GM12878 (cell line): Measurements from ENCODE around the gene PAX2. TPM values are rescaled to one million over a fixed set of nuclear protein-coding genes. Genes with fewer than 3 reads are reported as not detected.

ENCODE experiments used
- ATAC-seq: fragments of 200-7000 bp; cut with Tn5 transposase; 3 replicates; pipeline ENCODE4 v1.9.1; 2020; ENCODE audit warnings: mild to moderate bottlenecking, moderate library complexity
- BruUV-seq: library from RNA; stranded (reverse); fragments of 400-500 nt; replicated peaks from 2 replicates; lab custom pipeline; 2021; lab: Mats Ljungman, UMichigan
- CTCF ChIA-PET: fragments of 300-600 bp; sonication (Branson Sonifier 250); formaldehyde crosslinking; extraction: SDS; loops from one replicate; lab custom pipeline; 2021; ENCODE audit warnings: inconsistent platforms; lab: Yijun Ruan, JAX
- POLR2A ChIA-PET: fragments of 350-600 bp; formaldehyde crosslinking; extraction: SDS; loops from one replicate; lab custom pipeline; 2021; ENCODE audit warnings: inconsistent platforms; lab: Charles Lee
- RAD21 ChIA-PET: fragments of 300-600 bp; sonication (Branson Sonifier 250); formaldehyde crosslinking; loops from one replicate; lab custom pipeline; 2023; ENCODE audit warnings: antibody characterized with exemption; ENCODE audit not compliant: unreplicated experiment; lab: Charles Lee
- SMC1A ChIA-PET: fragments of 300-600 bp; sonication (Branson Sonifier 250); formaldehyde crosslinking; loops from one replicate; lab custom pipeline; 2023; ENCODE audit not compliant: unreplicated experiment, uncharacterized antibody; lab: Charles Lee
- DNase-seq: peaks from one replicate; pipeline ENCODE4 v3.0.0-alpha.2; 2011; ENCODE audit warnings: low read depth, low spot score
- FAIRE-seq: peaks from 3 replicates; lab custom pipeline; 2011; peaks lifted over from hg19 to GRCh38; lab: Jason Lieb, UNC
- H2AFZ ChIP-seq: 2 replicates; pipeline ENCODE4 v1.6.0; 2011; ENCODE audit warnings: low read depth, low read length, control low read depth; ENCODE audit not compliant: control insufficient read depth
- H3K27ac ChIP-seq: 2 replicates; pipeline ENCODE4 v1.5.1; 2011; ENCODE audit warnings: control low read depth; ENCODE audit not compliant: control insufficient read depth, insufficient read depth
- H3K27me3 ChIP-seq, 2 experiments: replicated peaks in 1 of 2; 2 replicates each; pipeline versions ENCODE4 v1.6.0 to v1.6.1; 2011; ENCODE audit warnings: low read length in 1 of 2; ENCODE audit not compliant: control insufficient read depth in 2 of 2, insufficient read depth in 2 of 2
- H3K36me3 ChIP-seq, 2 experiments: 2 replicates each; pipeline ENCODE4 v1.5.1; 2011; ENCODE audit warnings: low read length in 1 of 2; ENCODE audit not compliant: control insufficient read depth in 2 of 2, insufficient read depth in 2 of 2
- H3K4me1 ChIP-seq: 2 replicates; pipeline ENCODE4 v1.6.1; 2011; ENCODE audit warnings: mild to moderate bottlenecking, low read length, moderate library complexity, mixed read lengths; ENCODE audit not compliant: control insufficient read depth, insufficient read depth
- H3K4me2 ChIP-seq: 2 replicates; pipeline ENCODE4 v1.6.0; 2011; ENCODE audit warnings: control low read depth; ENCODE audit not compliant: control insufficient read depth, insufficient read depth
- H3K4me3 ChIP-seq: fragments of 200-600 bp; sonication (generic); 2 replicates; pipeline ENCODE4 v1.5.1; 2016
- H3K79me2 ChIP-seq: 2 replicates; pipeline ENCODE4 v1.6.0; 2011; ENCODE audit warnings: low read length; ENCODE audit not compliant: control insufficient read depth, insufficient read depth
- H3K9ac ChIP-seq: 2 replicates; pipeline ENCODE4 v1.8.0; 2011; ENCODE audit warnings: low read length, control low read depth, mixed read lengths; ENCODE audit not compliant: control insufficient read depth, insufficient read depth
- H3K9me3 ChIP-seq: replicated peaks from 3 replicates; pipeline ENCODE4 v1.5.1; 2011; ENCODE audit warnings: mild to moderate bottlenecking, low read length; ENCODE audit not compliant: control insufficient read depth, insufficient read depth
- H4K20me1 ChIP-seq: 2 replicates; pipeline ENCODE4 v1.6.0; 2011; ENCODE audit not compliant: control insufficient read depth, insufficient read depth
- BHLHE40 ChIP-seq, 2 experiments: fragments of 450-650 bp in 1 of 2; IDR thresholded peaks; 2 replicates each; pipeline ENCODE4 v1.6.1; 2011 to 2017; ENCODE audit warnings: low read depth in 2 of 2, borderline replicate concordance in 1 of 2, improper control_type of control experiment in 1 of 2, low read length in 1 of 2, mild to moderate bottlenecking in 1 of 2
- CHD4 ChIP-seq: fragments of 200-600 bp; sonication (generic); IDR thresholded peaks from 2 replicates; pipeline ENCODE4 v1.6.1; 2016; ENCODE audit warnings: mild to moderate bottlenecking
- EZH2 ChIP-seq: IDR thresholded peaks from 2 replicates; pipeline ENCODE4 v1.6.1; 2012; ENCODE audit warnings: low read depth, mild to moderate bottlenecking, control low read depth, inconsistent platforms, low read length, borderline replicate concordance; ENCODE audit not compliant: control insufficient read depth
- KAT2A ChIP-seq: conservative IDR thresholded peaks from 2 replicates; pipeline ENCODE4 v1.6.1; 2011; ENCODE audit warnings: low read depth, low read length; ENCODE audit not compliant: control insufficient read depth
- LARP7 ChIP-seq: fragments of 450-650 bp; IDR thresholded peaks from 2 replicates; pipeline ENCODE4 v1.6.1; 2017; ENCODE audit warnings: mild to moderate bottlenecking
- MEF2A ChIP-seq: IDR thresholded peaks from 2 replicates; pipeline ENCODE4 v1.6.1; 2011; ENCODE audit warnings: low read depth, mild to moderate bottlenecking, low read length, moderate library complexity; ENCODE audit not compliant: insufficient read depth
- NBN ChIP-seq: fragments of 450-650 bp; IDR thresholded peaks from 2 replicates; pipeline ENCODE4 v1.6.1; 2016
- NR2F1 ChIP-seq: fragments of 450-650 bp; conservative IDR thresholded peaks from 2 replicates; pipeline ENCODE4 v1.6.1; 2017; ENCODE audit warnings: mild to moderate bottlenecking
- SRF ChIP-seq, 2 experiments: IDR thresholded peaks; 2 replicates each; pipeline ENCODE4 v1.6.1; 2011; ENCODE audit warnings: low read depth in 2 of 2, low read length in 2 of 2, mild to moderate bottlenecking in 1 of 2, moderate library complexity in 1 of 2
- TARDBP ChIP-seq: IDR thresholded peaks from 2 replicates; pipeline ENCODE4 v1.6.1; 2016; ENCODE audit warnings: borderline replicate concordance
- ZBED1 ChIP-seq: IDR thresholded peaks from 2 replicates; pipeline ENCODE4 v1.6.1; 2016; ENCODE audit warnings: borderline replicate concordance
- ZNF274 ChIP-seq: IDR thresholded peaks from one replicate; pipeline ENCODE4 v1.8.0; 2011; ENCODE audit not compliant: insufficient read length, insufficient read depth
- WGBS: methylation state at CpG from one replicate; pipeline ENCODE4 v1.1.6; 2016; ENCODE audit warnings: low lambda C conversion rate; ENCODE audit not compliant: insufficient replicate concordance, insufficient coverage; ENCODE audit errors: missing lambda C conversion rate; 5-methylcytosine and 5-hydroxymethylcytosine counted together
- in situ Hi-C: fragments of 300-500 bp; cut with MboI; formaldehyde crosslinking; loops from 9 replicates; pipeline ENCODE4 v1.14.3; 2018; ENCODE audit warnings: mixed read lengths
- intact Hi-C: fragments of 100-400 bp; cut with micrococcal nuclease; formaldehyde crosslinking; loops from one replicate; pipeline ENCODE4 v1.14.2; 2022; ENCODE audit not compliant: unreplicated experiment
- polyA plus RNA-seq, 11 experiments: library from polyadenylated mRNA; depleted of rRNA in 4 of 11; unstranded in 6 of 11; stranded (reverse) in 5 of 11; fragments of >200 nt; fragmentation: Nextera tagmentation in 4 of 11; fragmentation: Illumina TruSeq in 1 of 11; extraction: Ambion mirVana in 4 of 11; extraction: Trizol in 1 of 11; gene quantifications; 1 replicate in 1 of 11; 2 replicates in 10 of 11; pipeline versions ENCODE4 v1.2.1 to v1.2.3, GENCODE V29; 2011 to 2016; ENCODE audit warnings: inconsistent platforms in 2 of 11, missing spikeins in 2 of 11, low read depth in 1 of 11
- total RNA-seq, 4 experiments: library from RNA; depleted of rRNA in 3 of 4; stranded (reverse); fragments of >200 nt in 3 of 4; fragmentation: Illumina TruSeq in 1 of 4; extraction: Trizol in 1 of 4; gene quantifications; 2 replicates each; pipeline versions ENCODE4 v1.2.1 to v1.2.3, GENCODE V29; 2013 to 2021
- TF ChIP-seq, protein P1 (sequence below): IDR thresholded peaks from 2 replicates; pipeline ENCODE4 v1.6.1; 2011; ENCODE audit warnings: borderline replicate concordance, low read depth, mild to moderate bottlenecking, moderate library complexity, mixed read lengths, low read length; ENCODE audit not compliant: insufficient read depth; ENCODE audit errors: extremely low read length
- TF ChIP-seq, protein P2 (sequence below): fragments of 450-650 bp; IDR thresholded peaks from 2 replicates; pipeline ENCODE4 v1.6.1; 2017; ENCODE audit warnings: mild to moderate bottlenecking, moderate library complexity
- TF ChIP-seq, protein P3 (sequence below): IDR thresholded peaks from 2 replicates; pipeline ENCODE4 v1.6.1; 2012; ENCODE audit warnings: low read depth, low read length, improper control_type of control experiment
- TF ChIP-seq, protein P4 (sequence below): fragments of 450-650 bp; formaldehyde crosslinking; IDR thresholded peaks from 2 replicates; pipeline ENCODE4 v1.4.0; 2020; ENCODE audit warnings: mild to moderate bottlenecking, moderate library complexity

PAX2 gene
- total and polyA plus RNA-seq, 10 of the 15 experiments (the other 5 are each of a cell fraction or from before 2014, with no cell fraction given), result not detected

DNA sequence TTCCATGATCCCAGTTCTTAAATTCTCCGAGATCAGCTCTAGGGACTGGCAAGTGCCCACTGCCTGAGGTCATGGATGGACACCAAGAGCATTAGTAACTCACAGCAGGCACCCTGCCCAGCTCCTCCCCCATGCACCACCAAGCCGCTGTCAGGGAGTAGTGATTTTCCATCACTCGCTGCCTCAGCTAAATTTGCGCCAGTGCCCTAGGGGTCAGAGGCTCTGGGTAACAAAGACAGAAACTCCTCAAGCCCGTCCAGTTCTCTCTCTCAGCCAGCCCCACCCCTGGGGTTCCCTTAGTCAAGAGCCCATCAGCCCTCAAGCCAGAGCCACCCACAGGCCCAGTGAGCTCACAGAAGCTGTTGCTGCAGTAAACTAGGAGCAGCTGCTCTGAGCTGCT is 30.0 kb downstream of the PAX2 start:
- Histone ChIP-seq H3K9me3 (no peaks in the 10 kb centered on the region), H3K9ac (no peak overlapping the region), H3K27me3 (peaks cover 3 to 8% of the 10 kb centered on the region in 2 experiments), H3K79me2 (no peaks in the 10 kb centered on the region), H2AFZ (no peak overlapping the region), H3K4me3 (no peak overlapping the region), H3K27ac (no peak overlapping the region), H3K4me1 (no peaks in the 10 kb centered on the region), H4K20me1 (no peaks in the 10 kb centered on the region), H3K36me3 (no peaks in the 10 kb centered on the region), H3K4me2 (no peak overlapping the region)
- no TSS peak for BruUV-seq
- no peak for DNase-seq
- in situ Hi-C loops (no loop called here), intact Hi-C loops (no loop called here)
- CTCF ChIA-PET, result no interaction called here
- ATAC-seq, result no peak
- POLR2A ChIA-PET, result no interaction called here
- no peak for FAIRE-seq
- 51% methylated on average over 5 of the region's 5 CpGs for WGBS
- RAD21 ChIA-PET, result no interaction called here
- SMC1A ChIA-PET, result no interaction called here
- TF ChIP-seq ZNF274 (no peak), TARDBP (no peak), MEF2A (no peak), ZBED1 (no peak), LARP7 (no peak), EZH2 (no peak), BHLHE40 (IDR thresholded peaks at IDR 0.05; ENCODE audit: borderline replicate concordance in 1 of 2, low read depth in 2 of 2, low read length in 1 of 2) (no peak), NBN (no peak), SRF (IDR thresholded peaks at IDR 0.05; ENCODE audit: low read depth in 2 of 2, low read length in 2 of 2) (no peak), CHD4 (no peak), NR2F1 (no peak), KAT2A (no peak)
- TF ChIP-seq, protein P1, sequence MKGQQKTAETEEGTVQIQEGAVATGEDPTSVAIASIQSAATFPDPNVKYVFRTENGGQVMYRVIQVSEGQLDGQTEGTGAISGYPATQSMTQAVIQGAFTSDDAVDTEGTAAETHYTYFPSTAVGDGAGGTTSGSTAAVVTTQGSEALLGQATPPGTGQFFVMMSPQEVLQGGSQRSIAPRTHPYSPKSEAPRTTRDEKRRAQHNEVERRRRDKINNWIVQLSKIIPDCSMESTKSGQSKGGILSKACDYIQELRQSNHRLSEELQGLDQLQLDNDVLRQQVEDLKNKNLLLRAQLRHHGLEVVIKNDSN, result no peak
- TF ChIP-seq, protein P2, sequence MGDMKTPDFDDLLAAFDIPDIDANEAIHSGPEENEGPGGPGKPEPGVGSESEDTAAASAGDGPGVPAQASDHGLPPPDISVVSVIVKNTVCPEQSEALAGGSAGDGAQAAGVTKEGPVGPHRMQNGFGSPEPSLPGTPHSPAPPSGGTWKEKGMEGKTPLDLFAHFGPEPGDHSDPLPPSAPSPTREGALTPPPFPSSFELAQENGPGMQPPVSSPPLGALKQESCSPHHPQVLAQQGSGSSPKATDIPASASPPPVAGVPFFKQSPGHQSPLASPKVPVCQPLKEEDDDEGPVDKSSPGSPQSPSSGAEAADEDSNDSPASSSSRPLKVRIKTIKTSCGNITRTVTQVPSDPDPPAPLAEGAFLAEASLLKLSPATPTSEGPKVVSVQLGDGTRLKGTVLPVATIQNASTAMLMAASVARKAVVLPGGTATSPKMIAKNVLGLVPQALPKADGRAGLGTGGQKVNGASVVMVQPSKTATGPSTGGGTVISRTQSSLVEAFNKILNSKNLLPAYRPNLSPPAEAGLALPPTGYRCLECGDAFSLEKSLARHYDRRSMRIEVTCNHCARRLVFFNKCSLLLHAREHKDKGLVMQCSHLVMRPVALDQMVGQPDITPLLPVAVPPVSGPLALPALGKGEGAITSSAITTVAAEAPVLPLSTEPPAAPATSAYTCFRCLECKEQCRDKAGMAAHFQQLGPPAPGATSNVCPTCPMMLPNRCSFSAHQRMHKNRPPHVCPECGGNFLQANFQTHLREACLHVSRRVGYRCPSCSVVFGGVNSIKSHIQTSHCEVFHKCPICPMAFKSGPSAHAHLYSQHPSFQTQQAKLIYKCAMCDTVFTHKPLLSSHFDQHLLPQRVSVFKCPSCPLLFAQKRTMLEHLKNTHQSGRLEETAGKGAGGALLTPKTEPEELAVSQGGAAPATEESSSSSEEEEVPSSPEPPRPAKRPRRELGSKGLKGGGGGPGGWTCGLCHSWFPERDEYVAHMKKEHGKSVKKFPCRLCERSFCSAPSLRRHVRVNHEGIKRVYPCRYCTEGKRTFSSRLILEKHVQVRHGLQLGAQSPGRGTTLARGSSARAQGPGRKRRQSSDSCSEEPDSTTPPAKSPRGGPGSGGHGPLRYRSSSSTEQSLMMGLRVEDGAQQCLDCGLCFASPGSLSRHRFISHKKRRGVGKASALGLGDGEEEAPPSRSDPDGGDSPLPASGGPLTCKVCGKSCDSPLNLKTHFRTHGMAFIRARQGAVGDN, result no peak
- TF ChIP-seq, protein P3, sequence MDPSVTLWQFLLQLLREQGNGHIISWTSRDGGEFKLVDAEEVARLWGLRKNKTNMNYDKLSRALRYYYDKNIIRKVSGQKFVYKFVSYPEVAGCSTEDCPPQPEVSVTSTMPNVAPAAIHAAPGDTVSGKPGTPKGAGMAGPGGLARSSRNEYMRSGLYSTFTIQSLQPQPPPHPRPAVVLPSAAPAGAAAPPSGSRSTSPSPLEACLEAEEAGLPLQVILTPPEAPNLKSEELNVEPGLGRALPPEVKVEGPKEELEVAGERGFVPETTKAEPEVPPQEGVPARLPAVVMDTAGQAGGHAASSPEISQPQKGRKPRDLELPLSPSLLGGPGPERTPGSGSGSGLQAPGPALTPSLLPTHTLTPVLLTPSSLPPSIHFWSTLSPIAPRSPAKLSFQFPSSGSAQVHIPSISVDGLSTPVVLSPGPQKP, result no peak
- TF ChIP-seq, protein P4, sequence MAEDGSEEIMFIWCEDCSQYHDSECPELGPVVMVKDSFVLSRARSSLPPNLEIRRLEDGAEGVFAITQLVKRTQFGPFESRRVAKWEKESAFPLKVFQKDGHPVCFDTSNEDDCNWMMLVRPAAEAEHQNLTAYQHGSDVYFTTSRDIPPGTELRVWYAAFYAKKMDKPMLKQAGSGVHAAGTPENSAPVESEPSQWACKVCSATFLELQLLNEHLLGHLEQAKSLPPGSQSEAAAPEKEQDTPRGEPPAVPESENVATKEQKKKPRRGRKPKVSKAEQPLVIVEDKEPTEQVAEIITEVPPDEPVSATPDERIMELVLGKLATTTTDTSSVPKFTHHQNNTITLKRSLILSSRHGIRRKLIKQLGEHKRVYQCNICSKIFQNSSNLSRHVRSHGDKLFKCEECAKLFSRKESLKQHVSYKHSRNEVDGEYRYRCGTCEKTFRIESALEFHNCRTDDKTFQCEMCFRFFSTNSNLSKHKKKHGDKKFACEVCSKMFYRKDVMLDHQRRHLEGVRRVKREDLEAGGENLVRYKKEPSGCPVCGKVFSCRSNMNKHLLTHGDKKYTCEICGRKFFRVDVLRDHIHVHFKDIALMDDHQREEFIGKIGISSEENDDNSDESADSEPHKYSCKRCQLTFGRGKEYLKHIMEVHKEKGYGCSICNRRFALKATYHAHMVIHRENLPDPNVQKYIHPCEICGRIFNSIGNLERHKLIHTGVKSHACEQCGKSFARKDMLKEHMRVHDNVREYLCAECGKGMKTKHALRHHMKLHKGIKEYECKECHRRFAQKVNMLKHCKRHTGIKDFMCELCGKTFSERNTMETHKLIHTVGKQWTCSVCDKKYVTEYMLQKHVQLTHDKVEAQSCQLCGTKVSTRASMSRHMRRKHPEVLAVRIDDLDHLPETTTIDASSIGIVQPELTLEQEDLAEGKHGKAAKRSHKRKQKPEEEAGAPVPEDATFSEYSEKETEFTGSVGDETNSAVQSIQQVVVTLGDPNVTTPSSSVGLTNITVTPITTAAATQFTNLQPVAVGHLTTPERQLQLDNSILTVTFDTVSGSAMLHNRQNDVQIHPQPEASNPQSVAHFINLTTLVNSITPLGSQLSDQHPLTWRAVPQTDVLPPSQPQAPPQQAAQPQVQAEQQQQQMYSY (CRISPR knock-in tag), result no peak
